NCI-H1436 treated with DMSO at 0.1 percent for 48 hours (cell line): Measurements from ENCODE around the gene VEGFB.
A peak's percentile ranks its signal among the peaks of the same experiment; 100 is the strongest.

ENCODE experiments used
- DNase-seq: peaks from one replicate; lab custom pipeline; 2025; lab: John Stamatoyannopoulos, UW

Gene VEGFB

GRCh38 chr11:64211181-64211872 lies 23.1 kb upstream of the VEGFB start:
- no peak for DNase-seq

- DNase-seq: no peak
Measured at GRCh38 chr11:64216879-64217278, 17.5 kb upstream of the VEGFB start.

GRCh38 chr11:64218628-64219353 lies 15.6 kb upstream of the VEGFB start:
- DNase-seq: no peak

GRCh38 chr11:64219354-64219684 lies 15.1 kb upstream of the VEGFB start:
- no peak for DNase-seq

- DNase-seq: no peak
Measured at GRCh38 chr11:64219755-64220154, 14.6 kb upstream of the VEGFB start.

- DNase-seq: no peak
Measured at GRCh38 chr11:64220271-64220670, 14.1 kb upstream of the VEGFB start.

- no peak for DNase-seq
Measured at GRCh38 chr11:64220798-64221197, 13.6 kb upstream of the VEGFB start.

- no peak for DNase-seq
Measured at GRCh38 chr11:64222651-64223000, 11.8 kb upstream of the VEGFB start.

GRCh38 chr11:64223001-64223651 lies 11.3 kb upstream of the VEGFB start:
- no peak for DNase-seq

GRCh38 chr11:64224151-64224890 lies 10.1 kb upstream of the VEGFB start:
- no peak for DNase-seq

- no peak for DNase-seq
Measured at GRCh38 chr11:64224891-64225607, 9.3 kb upstream of the VEGFB start.

GRCh38 chr11:64225608-64226506 lies 8.5 kb upstream of the VEGFB start, which contains the start of the genes NUDT22 and TRPT1:
Gene NUDT22, plus strand, starts transcription at chr11:64226274. Its CDS starts 379 bp downstream, at chr11:64226653.
Gene TRPT1, minus strand, starts transcription at chr11:64226186. Its CDS starts 326 bp downstream, at chr11:64225860.
- no peak for DNase-seq

GRCh38 chr11:64226507-64227051 lies 7.8 kb upstream of the VEGFB start:
- no peak for DNase-seq

GRCh38 chr11:64227405-64227956 lies 6.9 kb upstream of the VEGFB start:
- DNase-seq: no peak

GRCh38 chr11:64229090-64229743 lies 5.2 kb upstream of the VEGFB start:
- DNase-seq: no peak

GRCh38 chr11:64229744-64230170 lies 4.6 kb upstream of the VEGFB start:
- no peak for DNase-seq

- DNase-seq: peak; percentile 67
Measured at GRCh38 chr11:64230171-64230984, 4.0 kb upstream of the VEGFB start, which contains the start of gene DNAJC4. Gene DNAJC4, plus strand, starts transcription at chr11:64230548. Its CDS starts 307 bp downstream, at chr11:64230855.

GRCh38 chr11:64230985-64231365 lies 3.4 kb upstream of the VEGFB start:
- DNase-seq: no peak

- DNase-seq: no peak
Measured at GRCh38 chr11:64231546-64231945, 2.8 kb upstream of the VEGFB start.
